NT2/D1 (cell line): ENCODE data around the gene DLL4.

Source experiments
- DNase-seq: peaks from one replicate; pipeline ENCODE4 v3.0.0-alpha.2; 2011; ENCODE audit warnings: low read depth, low spot score
- H3K27me3 ChIP-seq: 2 replicates; pipeline ENCODE4 v1.6.0; 2011; ENCODE audit warnings: mild to moderate bottlenecking; ENCODE audit not compliant: insufficient read length, insufficient read depth
- H3K36me3 ChIP-seq: 2 replicates; pipeline ENCODE4 v1.6.1; 2011; ENCODE audit warnings: mild to moderate bottlenecking, low read length, mixed read lengths; ENCODE audit not compliant: insufficient read depth, insufficient read length
- H3K4me1 ChIP-seq: 2 replicates; pipeline ENCODE4 v1.5.1; 2011; ENCODE audit not compliant: insufficient read depth, insufficient read length
- H3K4me3 ChIP-seq: 2 replicates; pipeline ENCODE4 v1.5.1; 2011; ENCODE audit warnings: low read depth; ENCODE audit not compliant: insufficient read length
- H3K9ac ChIP-seq: 2 replicates; pipeline ENCODE4 v1.6.0; 2011; ENCODE audit warnings: low read depth; ENCODE audit not compliant: insufficient read length
- H3K9me3 ChIP-seq: 2 replicates; pipeline ENCODE4 v1.5.1; 2011; ENCODE audit warnings: mild to moderate bottlenecking, low read length; ENCODE audit not compliant: insufficient read depth
- SUZ12 ChIP-seq: IDR thresholded peaks from 2 replicates; pipeline ENCODE4 v1.6.1; 2011; ENCODE audit not compliant: insufficient read length, insufficient read depth; ENCODE audit errors: extremely low read depth
- YY1 ChIP-seq: IDR thresholded peaks from 2 replicates; pipeline ENCODE4 v1.6.1; 2011; ENCODE audit not compliant: insufficient read length, insufficient read depth
- ZNF274 ChIP-seq: IDR thresholded peaks from 2 replicates; pipeline ENCODE4 v1.6.1; 2011; ENCODE audit warnings: mild to moderate bottlenecking, low read depth, low read length

The DLL4 gene

GRCh38 chr15:40892447-40893012, 36.6 kb upstream of the DLL4 start:
- H3K4me1 ChIP-seq: peaks cover 4% of the 10 kb centered on the region
- TF ChIP-seq ZNF274 (no peak), YY1 (no peak), SUZ12 (no peak)
- H3K9me3 ChIP-seq: no peaks in the 10 kb centered on the region
- H3K27me3 ChIP-seq: peaks cover 12% of the 10 kb centered on the region
- H3K36me3 ChIP-seq: peaks cover 19% of the 10 kb centered on the region
- DNase-seq: no peak
- no peak overlapping the region for H3K9ac ChIP-seq
- H3K4me3 ChIP-seq: no peak overlapping the region

DNA sequence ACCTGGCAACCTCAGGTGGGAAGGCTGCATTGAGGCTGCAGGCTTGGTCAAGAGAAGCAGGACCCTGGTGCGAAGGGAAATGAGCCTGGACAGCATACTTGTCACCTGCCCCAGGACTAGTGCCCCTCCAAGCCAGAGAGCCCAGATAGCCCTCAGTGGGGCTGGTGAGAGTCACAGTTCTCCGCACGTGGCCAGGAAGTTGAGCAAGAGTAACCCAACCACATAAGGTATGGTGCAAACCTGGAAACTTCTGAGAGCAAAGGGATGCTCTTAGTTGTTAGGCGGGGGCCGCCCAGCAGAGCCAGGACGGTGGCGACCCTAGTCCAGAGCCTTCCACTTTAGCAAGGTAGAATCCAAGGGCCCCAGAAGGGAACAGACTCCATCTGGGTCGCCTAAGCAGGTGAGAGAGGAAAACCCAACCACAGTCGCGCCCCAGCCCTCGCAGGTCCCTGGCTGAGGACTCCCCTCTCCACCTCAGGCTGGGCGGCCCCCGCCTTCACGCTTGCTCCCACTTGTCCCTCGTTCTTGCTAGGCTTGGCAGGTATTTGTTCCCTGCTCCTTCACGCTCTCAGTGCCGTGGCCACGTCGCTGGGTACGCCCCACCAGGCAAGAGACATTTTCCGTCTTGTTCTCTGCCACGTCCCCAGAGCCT, 36.0 kb upstream of the DLL4 start:
- Histone ChIP-seq H3K36me3 (peaks cover 21% of the 10 kb centered on the region), H3K27me3 (peaks cover 12% of the 10 kb centered on the region), H3K9ac (no peak overlapping the region), H3K9me3 (no peaks in the 10 kb centered on the region), H3K4me1 (peaks cover 4% of the 10 kb centered on the region), H3K4me3 (no peak overlapping the region)
- no peak for DNase-seq
- no peak for TF ChIP-seq SUZ12
- no peak for TF ChIP-seq ZNF274
- TF ChIP-seq YY1: no peak

DNA sequence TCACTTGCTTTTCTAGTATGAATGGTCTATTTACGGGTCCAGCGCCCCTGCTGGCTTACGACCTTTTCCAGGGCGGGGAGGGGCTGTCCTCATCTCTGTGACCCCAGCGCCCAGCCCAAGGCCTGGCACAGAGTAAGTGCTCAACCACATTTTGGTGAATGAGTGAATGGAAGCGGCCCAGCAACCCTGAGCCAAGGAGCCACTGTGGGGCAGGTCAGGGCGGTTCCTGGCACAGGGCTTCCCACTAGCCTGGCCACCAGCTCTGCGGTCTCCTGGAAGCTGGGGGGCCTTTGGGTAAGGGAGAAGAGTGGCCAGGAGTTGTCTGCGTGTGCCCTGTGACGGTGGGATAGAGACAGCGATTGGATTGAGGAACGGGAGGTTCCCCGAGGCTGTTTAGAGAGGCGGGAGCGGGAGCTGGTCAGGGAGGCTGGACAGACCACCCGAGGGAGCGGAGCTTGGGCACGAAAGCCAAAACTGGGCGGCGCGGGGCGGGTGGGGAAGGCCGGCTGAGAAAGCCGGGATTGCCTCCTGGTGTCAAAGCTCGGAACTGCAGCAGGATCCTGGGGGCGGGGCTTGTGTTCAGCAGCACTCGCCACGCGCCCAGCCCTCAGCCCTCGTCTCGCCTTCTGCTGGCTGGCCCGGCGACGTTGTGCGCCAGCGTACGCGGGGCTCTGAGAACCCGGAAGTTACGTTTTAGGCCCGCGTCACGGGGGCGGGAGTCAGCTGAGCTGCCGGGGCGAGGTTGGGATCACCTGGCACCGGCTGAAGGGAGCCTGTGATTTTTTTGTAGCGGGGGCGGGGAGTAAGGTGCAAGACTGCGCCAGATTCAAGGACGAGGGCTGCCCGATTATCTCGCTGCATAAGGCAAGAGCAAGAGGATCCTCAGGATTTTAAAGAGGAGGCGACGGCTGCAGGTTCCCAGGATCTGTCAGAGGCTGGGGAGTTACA, 35.1 kb upstream of the DLL4 start, which contains the start of gene VPS18:
Gene VPS18 (plus strand): TSS at position 718 of the 948 bp plus-strand sequence. CDS start 319 bp downstream, outside the sequence.
- H3K27me3 ChIP-seq: peaks cover 12% of the 10 kb centered on the region
- peaks cover 28% of the 10 kb centered on the region for H3K36me3 ChIP-seq
- peaks cover 4% of the 10 kb centered on the region for H3K4me1 ChIP-seq
- TF ChIP-seq ZNF274: no peak
- TF ChIP-seq SUZ12: no peak
- TF ChIP-seq YY1: no peak
- peak within 1 kb of the TSS; percentile 78 for H3K4me3 ChIP-seq
- peak; percentile 90 for DNase-seq
- H3K9ac ChIP-seq: peak within 1 kb of the TSS; percentile 80
- no peaks in the 10 kb centered on the region for H3K9me3 ChIP-seq

DNA sequence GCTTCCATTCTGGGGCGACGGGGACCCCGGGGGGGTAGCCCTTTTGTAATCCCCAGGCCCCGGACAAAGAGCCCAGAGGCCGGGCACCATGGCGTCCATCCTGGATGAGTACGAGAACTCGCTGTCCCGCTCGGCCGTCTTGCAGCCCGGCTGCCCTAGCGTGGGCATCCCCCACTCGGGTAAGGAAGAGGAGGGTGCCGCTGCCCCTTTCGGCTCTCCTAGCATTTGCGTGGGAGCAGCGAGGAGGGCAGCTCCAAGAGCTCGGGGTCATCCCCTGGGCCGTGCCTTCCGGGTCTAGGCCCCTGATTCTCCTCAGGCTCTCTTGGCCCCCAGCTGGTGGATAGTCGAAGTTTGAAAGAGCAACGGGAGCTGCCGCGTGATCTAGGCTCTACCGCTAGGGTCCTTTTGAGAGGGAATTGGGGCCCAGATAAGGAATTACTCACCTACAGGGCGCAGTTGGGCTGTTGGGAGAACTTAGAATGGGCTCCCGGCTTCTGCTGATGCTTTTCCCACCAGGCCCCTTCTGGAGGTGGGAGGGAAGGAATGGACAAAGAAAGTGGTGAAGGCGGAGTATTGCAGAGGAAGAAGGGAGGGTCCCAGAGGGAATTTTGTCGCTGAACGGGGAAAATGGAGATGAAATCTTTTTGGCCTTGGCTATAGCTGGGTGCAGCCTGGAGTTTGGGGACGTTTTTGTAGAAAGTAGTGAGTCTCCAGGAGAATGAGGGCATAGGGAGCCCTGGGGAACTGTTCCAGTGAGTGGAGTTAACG, 34.3 kb upstream of the DLL4 start:
- peaks cover 12% of the 10 kb centered on the region for H3K27me3 ChIP-seq
- H3K9ac ChIP-seq: peak overlapping the region; percentile 80
- no peaks in the 10 kb centered on the region for H3K9me3 ChIP-seq
- peak overlapping the region; percentile 78 for H3K4me3 ChIP-seq
- peaks cover 37% of the 10 kb centered on the region for H3K36me3 ChIP-seq
- peaks cover 4% of the 10 kb centered on the region for H3K4me1 ChIP-seq
- TF ChIP-seq SUZ12 (no peak), YY1 (no peak), ZNF274 (no peak)
- peak; percentile 57 for DNase-seq

DNA sequence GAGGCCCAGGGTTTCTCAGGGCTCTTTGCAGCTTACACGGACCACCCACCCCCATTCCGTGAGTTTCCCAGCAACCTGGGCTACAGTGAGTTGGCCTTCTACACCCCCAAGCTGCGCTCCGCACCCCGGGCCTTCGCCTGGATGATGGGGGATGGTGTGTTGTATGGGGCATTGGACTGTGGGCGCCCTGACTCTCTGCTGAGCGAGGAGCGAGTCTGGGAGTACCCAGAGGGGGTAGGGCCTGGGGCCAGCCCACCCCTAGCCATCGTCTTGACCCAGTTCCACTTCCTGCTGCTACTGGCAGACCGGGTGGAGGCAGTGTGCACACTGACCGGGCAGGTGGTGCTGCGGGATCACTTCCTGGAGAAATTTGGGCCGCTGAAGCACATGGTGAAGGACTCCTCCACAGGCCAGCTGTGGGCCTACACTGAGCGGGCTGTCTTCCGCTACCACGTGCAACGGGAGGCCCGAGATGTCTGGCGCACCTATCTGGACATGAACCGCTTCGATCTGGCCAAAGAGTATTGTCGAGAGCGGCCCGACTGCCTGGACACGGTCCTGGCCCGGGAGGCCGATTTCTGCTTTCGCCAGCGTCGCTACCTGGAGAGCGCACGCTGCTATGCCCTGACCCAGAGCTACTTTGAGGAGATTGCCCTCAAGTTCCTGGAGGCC, 29.5 kb upstream of the DLL4 start:
- TF ChIP-seq SUZ12 (no peak), YY1 (no peak), ZNF274 (no peak)
- H3K9ac ChIP-seq: no peak overlapping the region
- peaks cover 3% of the 10 kb centered on the region for H3K4me1 ChIP-seq
- no peak overlapping the region for H3K4me3 ChIP-seq
- H3K27me3 ChIP-seq: no peaks in the 10 kb centered on the region
- no peaks in the 10 kb centered on the region for H3K9me3 ChIP-seq
- no peak for DNase-seq
- H3K36me3 ChIP-seq: peaks cover 72% of the 10 kb centered on the region

DNA sequence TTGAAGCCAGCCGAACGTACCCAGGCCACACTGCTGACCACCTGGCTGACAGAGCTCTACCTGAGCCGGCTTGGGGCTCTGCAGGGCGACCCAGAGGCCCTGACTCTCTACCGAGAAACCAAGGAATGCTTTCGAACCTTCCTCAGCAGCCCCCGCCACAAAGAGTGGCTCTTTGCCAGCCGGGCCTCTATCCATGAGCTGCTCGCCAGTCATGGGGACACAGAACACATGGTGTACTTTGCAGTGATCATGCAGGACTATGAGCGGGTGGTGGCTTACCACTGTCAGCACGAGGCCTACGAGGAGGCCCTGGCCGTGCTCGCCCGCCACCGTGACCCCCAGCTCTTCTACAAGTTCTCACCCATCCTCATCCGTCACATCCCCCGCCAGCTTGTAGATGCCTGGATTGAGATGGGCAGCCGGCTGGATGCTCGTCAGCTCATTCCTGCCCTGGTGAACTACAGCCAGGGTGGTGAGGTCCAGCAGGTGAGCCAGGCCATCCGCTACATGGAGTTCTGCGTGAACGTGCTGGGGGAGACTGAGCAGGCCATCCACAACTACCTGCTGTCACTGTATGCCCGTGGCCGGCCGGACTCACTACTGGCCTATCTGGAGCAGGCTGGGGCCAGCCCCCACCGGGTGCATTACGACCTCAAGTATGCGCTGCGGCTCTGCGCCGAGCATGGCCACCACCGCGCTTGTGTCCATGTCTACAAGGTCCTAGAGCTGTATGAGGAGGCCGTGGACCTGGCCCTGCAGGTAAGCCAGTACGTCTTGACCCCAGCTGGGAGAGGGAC, 28.7 kb upstream of the DLL4 start:
- no peak overlapping the region for H3K9ac ChIP-seq
- DNase-seq: no peak

More for the DNA sequence above, 28.7 kb upstream of the DLL4 start:
- Histone ChIP-seq H3K4me1 (peaks cover 5% of the 10 kb centered on the region), H3K9me3 (no peaks in the 10 kb centered on the region), H3K27me3 (no peaks in the 10 kb centered on the region), H3K4me3 (no peak overlapping the region), H3K36me3 (peaks cover 78% of the 10 kb centered on the region)
- no peak for TF ChIP-seq SUZ12
- no peak for TF ChIP-seq ZNF274
- no peak for TF ChIP-seq YY1
